ENCODE results near the gene COG2. TPM values are rescaled to one million over a fixed set of nuclear protein-coding genes. Genes with fewer than 3 reads are reported as not detected.

COG2 gene
- total and polyA plus RNA-seq, 2 experiments from 2014 or later = 14.6 to 16.4 TPM

DNA sequence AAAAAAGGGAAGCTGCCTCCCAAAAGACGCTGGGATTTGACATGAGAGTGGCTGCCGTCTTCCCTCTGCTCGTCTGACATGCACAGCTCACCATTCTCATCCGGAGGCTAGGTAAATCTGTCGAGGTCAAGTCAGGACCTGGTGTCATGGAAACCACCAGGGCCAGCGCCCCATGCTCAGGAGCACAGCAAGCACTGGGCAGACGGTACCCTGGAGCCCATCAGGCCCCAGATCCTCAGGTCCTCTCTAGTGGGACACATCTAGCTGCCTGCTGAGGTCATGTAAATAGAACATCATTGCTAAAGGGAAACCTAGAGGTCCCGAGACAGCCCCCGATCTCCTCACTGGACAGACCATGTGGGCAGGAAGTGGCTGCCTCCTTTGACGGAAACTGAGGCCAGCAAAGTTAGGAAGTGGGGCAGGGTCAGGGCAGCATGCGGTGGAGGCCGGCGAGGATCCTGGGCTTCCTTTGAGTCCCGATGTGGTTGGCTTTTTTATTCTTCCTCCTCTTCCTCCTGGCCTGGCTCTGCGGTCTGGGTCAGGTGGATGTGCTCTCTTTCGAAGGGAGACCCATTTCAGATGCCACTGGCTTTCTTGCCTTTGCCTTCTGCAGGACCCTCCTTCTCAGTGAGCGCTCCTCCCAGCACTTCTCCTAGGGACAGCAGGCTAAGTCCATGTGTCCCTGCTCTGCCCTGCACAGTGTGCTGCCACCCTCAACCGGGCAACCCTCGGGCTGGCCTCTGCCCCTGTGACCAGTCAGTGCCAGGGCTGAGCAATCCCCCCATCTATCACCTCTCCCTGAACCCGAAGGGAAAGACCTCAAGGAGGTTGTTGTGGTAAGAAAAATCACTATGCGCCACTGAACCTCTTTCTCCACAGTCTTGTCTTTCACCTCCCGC is 65.7 kb downstream of the COG2 start:
- Histone ChIP-seq H2AFZ (no peak overlapping the region), H3K27ac (no peak overlapping the region), H3K9me3 (ENCODE audit: low read depth) (no peaks in the 10 kb centered on the region), H3K4me2 (ENCODE audit: unreplicated experiment) (no peak overlapping the region), H3K9ac (no peak overlapping the region), H3K9me2 (ENCODE audit: insufficient read depth) (no peaks in the 10 kb centered on the region), H4K20me1 (ENCODE audit: insufficient read depth) (no peaks in the 10 kb centered on the region), H3K79me2 (ENCODE audit: insufficient read depth) (no peaks in the 10 kb centered on the region), H3K4me3 (no peak overlapping the region), H3K36me3 (ENCODE audit: low read depth) (no peaks in the 10 kb centered on the region), H3K4me1 (ENCODE audit: insufficient read depth) (no peaks in the 10 kb centered on the region), H3F3A (ENCODE audit: insufficient read depth) (no peaks in the 10 kb centered on the region), H3K27me3 (replicated peaks; ENCODE audit: insufficient read depth) (0 out of 2 replicates have a peak, but pooled peaks cover under 1% of the 10 kb centered on the region)
- in situ Hi-C loops (cut with MboI) = no loop called here
- TF ChIP-seq EZH2 (IDR thresholded peaks at IDR 0.05; ENCODE audit: insufficient read depth, poor library complexity, severe bottlenecking) = no peak
- no peak for TF ChIP-seq EZH2phosphoT487 (IDR thresholded peaks at IDR 0.05; ENCODE audit: insufficient read depth, low read depth)
- no peak for DNase-seq
- WGBS, 2 experiments (ENCODE audit: low coverage in 1 of 2, low lambda C conversion rate in 2 of 2, missing lambda C conversion rate in 2 of 2) = 60 to 65% methylated on average over 22 of the region's 22 CpGs

DNA sequence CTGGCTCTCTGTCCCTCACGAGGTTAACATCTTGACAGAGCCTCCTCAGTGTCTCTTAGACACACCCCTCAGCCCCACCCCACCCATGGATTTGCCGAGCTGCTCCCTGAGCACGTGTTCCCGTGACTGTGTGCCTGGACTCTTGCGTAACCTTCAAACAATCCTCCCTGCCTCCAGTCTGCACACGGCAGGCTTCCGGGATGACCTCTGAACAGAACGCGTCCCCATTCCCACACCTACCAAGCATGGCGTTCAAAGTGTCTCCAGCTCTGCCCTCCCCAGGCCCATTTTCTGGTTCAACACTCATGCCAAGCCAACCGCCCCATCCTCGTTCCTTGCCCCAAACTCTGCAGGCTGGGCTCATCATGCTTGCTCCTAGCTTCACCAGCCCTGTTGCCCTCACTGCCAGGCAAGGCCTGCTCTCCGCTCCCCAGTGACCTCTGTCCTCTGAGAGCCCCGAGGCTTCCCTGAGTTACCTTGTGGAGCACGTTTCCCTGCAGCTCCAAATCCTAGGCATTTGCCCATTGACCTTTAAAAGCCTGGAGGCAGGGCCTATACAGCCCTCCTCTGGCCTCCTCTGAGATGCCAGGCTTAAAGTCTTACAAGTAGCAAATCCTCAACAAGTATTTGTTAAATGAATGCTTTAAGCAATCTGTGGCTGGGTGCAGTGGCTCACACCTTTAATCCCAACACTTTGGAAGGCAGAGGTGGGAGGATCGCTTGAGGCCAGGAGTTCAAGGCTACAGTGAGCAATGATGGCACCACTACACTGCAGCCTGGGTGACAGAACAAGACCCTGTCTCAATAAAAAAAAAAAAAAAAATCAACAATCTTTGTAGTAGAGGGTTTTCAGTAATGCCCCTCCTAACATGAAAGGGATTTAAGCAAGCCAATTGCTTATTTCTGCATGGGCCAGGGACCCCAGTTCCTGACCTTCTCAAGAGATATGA is 66.6 kb downstream of the COG2 start:
- Histone ChIP-seq H3K4me1 (ENCODE audit: insufficient read depth) (peaks cover 5% of the 10 kb centered on the region), H3K9me3 (ENCODE audit: low read depth) (no peaks in the 10 kb centered on the region), H3K27ac (no peak overlapping the region), H3K4me3 (no peak overlapping the region), H3K79me2 (ENCODE audit: insufficient read depth) (no peaks in the 10 kb centered on the region), H3K36me3 (ENCODE audit: low read depth) (no peaks in the 10 kb centered on the region), H3K27me3 (replicated peaks; ENCODE audit: insufficient read depth) (0 out of 2 replicates have a peak, but pooled peaks cover 3% of the 10 kb centered on the region), H4K20me1 (ENCODE audit: insufficient read depth) (no peaks in the 10 kb centered on the region), H3K9me2 (ENCODE audit: insufficient read depth) (no peaks in the 10 kb centered on the region), H3K9ac (no peak overlapping the region), H3F3A (ENCODE audit: insufficient read depth) (no peaks in the 10 kb centered on the region), H3K4me2 (ENCODE audit: unreplicated experiment) (no peak overlapping the region), H2AFZ (no peak overlapping the region)
- 48 to 52% methylated on average over 16 of the region's 16 CpGs for WGBS, 2 experiments (ENCODE audit: low coverage in 1 of 2, low lambda C conversion rate in 2 of 2, missing lambda C conversion rate in 2 of 2)
- peak; percentile 45 for DNase-seq
- in situ Hi-C loops (cut with MboI) = no loop called here
- TF ChIP-seq EZH2 (IDR thresholded peaks at IDR 0.05; ENCODE audit: insufficient read depth, poor library complexity, severe bottlenecking) (no peak), EZH2phosphoT487 (IDR thresholded peaks at IDR 0.05; ENCODE audit: insufficient read depth, low read depth) (no peak)

DNA sequence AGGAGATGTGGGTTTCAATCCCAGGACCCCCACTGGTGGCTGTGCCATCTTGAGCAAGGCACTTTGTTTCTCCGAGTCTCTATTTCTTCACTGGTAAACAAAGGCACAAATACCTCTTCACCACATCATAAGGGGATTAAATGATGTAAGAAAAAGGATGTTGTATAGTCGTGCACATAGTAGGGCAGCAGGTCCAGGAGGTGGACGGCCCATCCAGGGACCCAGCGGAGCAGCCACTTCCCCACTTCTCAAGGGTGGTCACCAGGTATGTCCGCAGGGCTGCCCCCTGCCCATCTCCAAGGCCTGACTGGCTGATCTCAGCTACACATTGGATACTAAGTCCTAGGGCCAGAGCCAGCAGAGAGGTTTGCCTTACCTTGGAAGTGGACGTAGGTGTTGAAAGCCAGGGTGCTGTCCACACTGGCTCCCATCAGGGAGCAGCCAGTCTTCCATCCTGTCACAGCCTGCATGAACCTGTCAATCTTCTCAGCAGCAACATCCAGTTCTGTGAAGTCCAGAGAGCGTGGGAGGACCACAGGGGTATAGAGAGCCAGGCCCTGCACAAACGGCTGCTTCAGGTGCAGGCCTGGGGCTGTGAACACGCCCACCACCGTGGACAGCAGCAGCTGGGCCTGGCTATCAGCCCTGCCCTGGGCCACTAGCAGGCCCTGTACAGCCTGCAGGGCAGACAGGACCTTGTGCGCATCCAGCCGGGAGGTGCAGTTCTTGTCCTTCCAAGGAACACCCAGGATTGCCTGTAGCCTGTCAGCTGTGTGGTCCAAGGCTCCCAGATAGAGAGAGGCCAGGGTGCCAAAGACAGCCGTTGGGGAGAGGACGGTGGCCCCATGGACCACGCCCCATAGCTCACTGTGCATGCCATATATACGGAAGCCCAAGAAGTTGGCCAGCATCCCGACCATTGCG is 67.6 kb downstream of the COG2 start:
- no peak for DNase-seq
- Histone ChIP-seq H3K4me2 (ENCODE audit: unreplicated experiment) (no peak overlapping the region), H3K36me3 (ENCODE audit: low read depth) (no peaks in the 10 kb centered on the region), H3F3A (ENCODE audit: insufficient read depth) (no peaks in the 10 kb centered on the region), H3K4me1 (ENCODE audit: insufficient read depth) (peaks cover 6% of the 10 kb centered on the region), H3K27ac (no peak overlapping the region), H4K20me1 (ENCODE audit: insufficient read depth) (no peaks in the 10 kb centered on the region), H3K27me3 (replicated peaks; ENCODE audit: insufficient read depth) (0 out of 2 replicates have a peak, but pooled peaks cover 3% of the 10 kb centered on the region), H2AFZ (no peak overlapping the region), H3K79me2 (ENCODE audit: insufficient read depth) (no peaks in the 10 kb centered on the region), H3K4me3 (no peak overlapping the region), H3K9ac (no peak overlapping the region), H3K9me3 (ENCODE audit: low read depth) (no peaks in the 10 kb centered on the region), H3K9me2 (ENCODE audit: insufficient read depth) (no peaks in the 10 kb centered on the region)
- in situ Hi-C loops (cut with MboI) = no loop called here
- 54 to 57% methylated on average over 17 to 18 of the region's 18 CpGs for WGBS, 2 experiments (ENCODE audit: low coverage in 1 of 2, low lambda C conversion rate in 2 of 2, missing lambda C conversion rate in 2 of 2)
- TF ChIP-seq EZH2phosphoT487 (IDR thresholded peaks at IDR 0.05; ENCODE audit: insufficient read depth, low read depth) (no peak), EZH2 (IDR thresholded peaks at IDR 0.05; ENCODE audit: insufficient read depth, poor library complexity, severe bottlenecking) (no peak)

Data from GM23248 (cell line).